Measurements from ENCODE around the gene PACRGL. TPM values are rescaled to one million over a fixed set of nuclear protein-coding genes. Genes with fewer than 3 reads are reported as not detected.

PACRGL gene
- total and polyA plus RNA-seq, 11 donors: 2.4 to 17.1 (median 11.2) TPM

DNA sequence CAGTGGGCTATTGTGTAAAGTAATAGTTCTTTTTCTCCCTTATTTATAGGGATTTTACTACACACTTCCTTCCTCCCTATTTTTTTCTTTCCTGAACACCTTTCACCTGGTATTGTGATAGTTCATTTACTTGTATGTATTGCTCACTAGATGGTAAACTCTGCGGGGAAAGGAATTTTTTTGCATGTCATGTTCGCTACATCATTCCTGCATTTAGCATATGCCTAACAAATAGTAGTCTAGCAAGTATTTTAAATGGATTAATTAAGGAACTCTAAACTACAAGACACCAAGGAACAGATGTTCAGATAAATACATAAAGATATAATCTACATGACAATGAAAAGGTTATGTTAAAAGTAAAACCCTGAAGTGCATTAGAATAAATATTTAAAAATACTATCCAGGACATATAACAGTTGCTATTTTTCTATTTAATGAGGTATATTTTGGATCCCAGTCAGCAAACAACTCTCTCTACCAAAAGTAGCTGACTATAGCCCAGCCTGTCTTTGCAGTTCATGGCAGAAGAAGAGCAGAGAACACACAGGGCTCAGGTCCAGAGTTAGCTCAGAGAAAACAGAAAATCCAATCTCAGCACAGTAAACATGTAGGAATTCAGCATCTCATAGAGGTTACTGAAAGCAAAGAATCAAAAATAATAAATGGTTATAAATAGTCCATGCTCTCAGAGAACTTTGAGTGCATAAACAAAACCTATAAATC, 87.8 kb downstream of the PACRGL start:
- ATAC-seq: no peak

More for the DNA sequence above, 87.8 kb downstream of the PACRGL start:
- no peak for DNase-seq
- WGBS, 4 donors: 82 to 87% (median 83%) methylated on average over 2 of the region's 2 CpGs
- H3K27ac ChIP-seq: no peak overlapping the region
- H3K27me3 ChIP-seq: no peaks in the 10 kb centered on the region
- no peak for TF ChIP-seq POLR2A (IDR thresholded peaks at IDR 0.05)
- TF ChIP-seq, protein P1, sequence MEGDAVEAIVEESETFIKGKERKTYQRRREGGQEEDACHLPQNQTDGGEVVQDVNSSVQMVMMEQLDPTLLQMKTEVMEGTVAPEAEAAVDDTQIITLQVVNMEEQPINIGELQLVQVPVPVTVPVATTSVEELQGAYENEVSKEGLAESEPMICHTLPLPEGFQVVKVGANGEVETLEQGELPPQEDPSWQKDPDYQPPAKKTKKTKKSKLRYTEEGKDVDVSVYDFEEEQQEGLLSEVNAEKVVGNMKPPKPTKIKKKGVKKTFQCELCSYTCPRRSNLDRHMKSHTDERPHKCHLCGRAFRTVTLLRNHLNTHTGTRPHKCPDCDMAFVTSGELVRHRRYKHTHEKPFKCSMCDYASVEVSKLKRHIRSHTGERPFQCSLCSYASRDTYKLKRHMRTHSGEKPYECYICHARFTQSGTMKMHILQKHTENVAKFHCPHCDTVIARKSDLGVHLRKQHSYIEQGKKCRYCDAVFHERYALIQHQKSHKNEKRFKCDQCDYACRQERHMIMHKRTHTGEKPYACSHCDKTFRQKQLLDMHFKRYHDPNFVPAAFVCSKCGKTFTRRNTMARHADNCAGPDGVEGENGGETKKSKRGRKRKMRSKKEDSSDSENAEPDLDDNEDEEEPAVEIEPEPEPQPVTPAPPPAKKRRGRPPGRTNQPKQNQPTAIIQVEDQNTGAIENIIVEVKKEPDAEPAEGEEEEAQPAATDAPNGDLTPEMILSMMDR (IDR thresholded peaks at IDR 0.05): no peak
- H3K9me3 ChIP-seq: peaks cover 0 to 6% (median 1%) of the 10 kb centered on the region in 12 donors
- H3K4me1 ChIP-seq: no peaks in the 10 kb centered on the region
- H3K36me3 ChIP-seq: no peaks in the 10 kb centered on the region
- intact Hi-C loops (cut with DNase I): no loop called here
- no peak overlapping the region for H3K4me3 ChIP-seq

Data from heart left ventricle (tissue), 16 donors.